ENCODE measurements around the gene PLCXD1. TPM values are rescaled to one million over a fixed set of nuclear protein-coding genes. Genes with fewer than 3 reads are reported as not detected.

The PLCXD1 gene
- total and polyA plus RNA-seq, 4 donors: 2.6 to 25.7 (median 12.8) TPM

GRCh38 chrX:340121-340520 lies 58.9 kb downstream of the PLCXD1 start:
- no peaks in the 10 kb centered on the region for H3K27me3 ChIP-seq (ENCODE audit: control insufficient read depth in 4 of 4, insufficient read depth in 4 of 4, low read length in 3 of 4)
- no peak for DNase-seq (ENCODE audit: low spot score)
- TF ChIP-seq, protein P1, sequence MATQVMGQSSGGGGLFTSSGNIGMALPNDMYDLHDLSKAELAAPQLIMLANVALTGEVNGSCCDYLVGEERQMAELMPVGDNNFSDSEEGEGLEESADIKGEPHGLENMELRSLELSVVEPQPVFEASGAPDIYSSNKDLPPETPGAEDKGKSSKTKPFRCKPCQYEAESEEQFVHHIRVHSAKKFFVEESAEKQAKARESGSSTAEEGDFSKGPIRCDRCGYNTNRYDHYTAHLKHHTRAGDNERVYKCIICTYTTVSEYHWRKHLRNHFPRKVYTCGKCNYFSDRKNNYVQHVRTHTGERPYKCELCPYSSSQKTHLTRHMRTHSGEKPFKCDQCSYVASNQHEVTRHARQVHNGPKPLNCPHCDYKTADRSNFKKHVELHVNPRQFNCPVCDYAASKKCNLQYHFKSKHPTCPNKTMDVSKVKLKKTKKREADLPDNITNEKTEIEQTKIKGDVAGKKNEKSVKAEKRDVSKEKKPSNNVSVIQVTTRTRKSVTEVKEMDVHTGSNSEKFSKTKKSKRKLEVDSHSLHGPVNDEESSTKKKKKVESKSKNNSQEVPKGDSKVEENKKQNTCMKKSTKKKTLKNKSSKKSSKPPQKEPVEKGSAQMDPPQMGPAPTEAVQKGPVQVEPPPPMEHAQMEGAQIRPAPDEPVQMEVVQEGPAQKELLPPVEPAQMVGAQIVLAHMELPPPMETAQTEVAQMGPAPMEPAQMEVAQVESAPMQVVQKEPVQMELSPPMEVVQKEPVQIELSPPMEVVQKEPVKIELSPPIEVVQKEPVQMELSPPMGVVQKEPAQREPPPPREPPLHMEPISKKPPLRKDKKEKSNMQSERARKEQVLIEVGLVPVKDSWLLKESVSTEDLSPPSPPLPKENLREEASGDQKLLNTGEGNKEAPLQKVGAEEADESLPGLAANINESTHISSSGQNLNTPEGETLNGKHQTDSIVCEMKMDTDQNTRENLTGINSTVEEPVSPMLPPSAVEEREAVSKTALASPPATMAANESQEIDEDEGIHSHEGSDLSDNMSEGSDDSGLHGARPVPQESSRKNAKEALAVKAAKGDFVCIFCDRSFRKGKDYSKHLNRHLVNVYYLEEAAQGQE (IDR thresholded peaks at IDR 0.05): no peak
- TF ChIP-seq, protein P2, sequence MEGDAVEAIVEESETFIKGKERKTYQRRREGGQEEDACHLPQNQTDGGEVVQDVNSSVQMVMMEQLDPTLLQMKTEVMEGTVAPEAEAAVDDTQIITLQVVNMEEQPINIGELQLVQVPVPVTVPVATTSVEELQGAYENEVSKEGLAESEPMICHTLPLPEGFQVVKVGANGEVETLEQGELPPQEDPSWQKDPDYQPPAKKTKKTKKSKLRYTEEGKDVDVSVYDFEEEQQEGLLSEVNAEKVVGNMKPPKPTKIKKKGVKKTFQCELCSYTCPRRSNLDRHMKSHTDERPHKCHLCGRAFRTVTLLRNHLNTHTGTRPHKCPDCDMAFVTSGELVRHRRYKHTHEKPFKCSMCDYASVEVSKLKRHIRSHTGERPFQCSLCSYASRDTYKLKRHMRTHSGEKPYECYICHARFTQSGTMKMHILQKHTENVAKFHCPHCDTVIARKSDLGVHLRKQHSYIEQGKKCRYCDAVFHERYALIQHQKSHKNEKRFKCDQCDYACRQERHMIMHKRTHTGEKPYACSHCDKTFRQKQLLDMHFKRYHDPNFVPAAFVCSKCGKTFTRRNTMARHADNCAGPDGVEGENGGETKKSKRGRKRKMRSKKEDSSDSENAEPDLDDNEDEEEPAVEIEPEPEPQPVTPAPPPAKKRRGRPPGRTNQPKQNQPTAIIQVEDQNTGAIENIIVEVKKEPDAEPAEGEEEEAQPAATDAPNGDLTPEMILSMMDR (IDR thresholded peaks at IDR 0.05; ENCODE audit: low read depth, low read length, missing input control): no peak
- TF ChIP-seq RAD21 (IDR thresholded peaks at IDR 0.05) (no peak), FOXA1 (IDR thresholded peaks at IDR 0.05) (no peak)
- H3K9ac ChIP-seq (ENCODE audit: low read depth in 1 of 2, low read length in 2 of 2): no peak overlapping the region
- 92% methylated on average over 21 of the region's 24 CpGs for WGBS
- peaks cover 0 to 5% (median 2%) of the 10 kb centered on the region in 4 donors for H3K36me3 ChIP-seq (ENCODE audit: control insufficient read depth in 4 of 4, insufficient read depth in 3 of 4, low read depth in 1 of 4, low read length in 3 of 4)
- H3K4me1 ChIP-seq (ENCODE audit: control insufficient read depth in 4 of 4, insufficient read depth in 4 of 4, low read length in 3 of 4): no peaks in the 10 kb centered on the region
- no peak overlapping the region for H3K27ac ChIP-seq (ENCODE audit: low read depth in 1 of 2, low read length in 2 of 2)
- H3K4me3 ChIP-seq (ENCODE audit: low read depth in 1 of 3, low read length in 3 of 3): no peak overlapping the region
- no peaks in the 10 kb centered on the region for H3K9me3 ChIP-seq (ENCODE audit: control insufficient read depth in 4 of 4, low read length in 3 of 4)

DNA sequence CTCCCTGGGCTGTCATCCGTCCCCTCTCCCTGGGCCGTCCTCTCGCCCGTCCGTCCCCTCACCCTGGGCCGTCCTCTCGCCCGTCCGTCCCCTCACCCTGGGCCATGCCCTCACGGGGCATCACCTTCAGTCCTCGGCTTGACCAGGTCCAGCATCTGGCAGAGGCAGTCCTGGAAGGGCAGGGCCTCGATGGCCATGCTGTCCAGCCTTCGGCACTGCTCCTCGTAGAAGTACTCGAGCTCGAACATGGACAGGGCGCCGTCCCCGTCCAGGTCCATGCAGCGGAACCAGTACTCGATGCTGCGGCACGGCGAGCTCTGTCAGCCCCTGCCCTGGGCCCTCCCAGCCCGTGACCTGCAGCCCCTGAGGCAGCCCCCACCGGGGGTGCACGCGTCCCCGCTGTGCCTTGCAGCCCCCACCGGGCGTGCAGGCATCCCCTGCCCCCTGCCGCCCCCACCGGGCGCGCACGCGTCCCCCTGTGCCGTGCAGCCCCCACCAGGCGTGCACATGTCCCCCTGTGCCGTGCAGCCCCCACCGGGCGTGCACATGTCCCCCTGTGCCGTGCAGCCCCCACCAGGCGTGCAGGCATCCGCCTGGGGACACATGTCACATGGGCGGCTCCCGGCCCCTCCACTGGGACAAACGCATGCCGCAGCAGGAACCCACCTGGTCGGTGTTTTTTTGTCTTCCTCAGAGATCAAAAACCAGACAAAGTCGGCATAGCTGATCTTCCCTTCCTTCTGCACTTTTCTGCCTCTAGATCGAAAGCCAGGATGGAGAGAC lies 59.7 kb downstream of the PLCXD1 start:
- no peak for DNase-seq (ENCODE audit: low spot score)
- Histone ChIP-seq H3K9ac (ENCODE audit: low read depth in 1 of 2, low read length in 2 of 2) (no peak overlapping the region), H3K27me3 (ENCODE audit: control insufficient read depth in 4 of 4, insufficient read depth in 4 of 4, low read length in 3 of 4) (no peaks in the 10 kb centered on the region), H3K4me3 (ENCODE audit: low read depth in 1 of 3, low read length in 3 of 3) (no peak overlapping the region), H3K27ac (ENCODE audit: low read depth in 1 of 2, low read length in 2 of 2) (no peak overlapping the region), H3K36me3 (ENCODE audit: control insufficient read depth in 4 of 4, insufficient read depth in 3 of 4, low read depth in 1 of 4, low read length in 3 of 4) (peaks cover 0 to 6% (median 2%) of the 10 kb centered on the region in 4 donors), H3K4me1 (ENCODE audit: control insufficient read depth in 4 of 4, insufficient read depth in 4 of 4, low read length in 3 of 4) (no peaks in the 10 kb centered on the region), H3K9me3 (ENCODE audit: control insufficient read depth in 4 of 4, low read length in 3 of 4) (no peaks in the 10 kb centered on the region)
- no peak for TF ChIP-seq JUND (IDR thresholded peaks at IDR 0.05)
- WGBS: 93% methylated on average over 52 of the region's 52 CpGs

DNA sequence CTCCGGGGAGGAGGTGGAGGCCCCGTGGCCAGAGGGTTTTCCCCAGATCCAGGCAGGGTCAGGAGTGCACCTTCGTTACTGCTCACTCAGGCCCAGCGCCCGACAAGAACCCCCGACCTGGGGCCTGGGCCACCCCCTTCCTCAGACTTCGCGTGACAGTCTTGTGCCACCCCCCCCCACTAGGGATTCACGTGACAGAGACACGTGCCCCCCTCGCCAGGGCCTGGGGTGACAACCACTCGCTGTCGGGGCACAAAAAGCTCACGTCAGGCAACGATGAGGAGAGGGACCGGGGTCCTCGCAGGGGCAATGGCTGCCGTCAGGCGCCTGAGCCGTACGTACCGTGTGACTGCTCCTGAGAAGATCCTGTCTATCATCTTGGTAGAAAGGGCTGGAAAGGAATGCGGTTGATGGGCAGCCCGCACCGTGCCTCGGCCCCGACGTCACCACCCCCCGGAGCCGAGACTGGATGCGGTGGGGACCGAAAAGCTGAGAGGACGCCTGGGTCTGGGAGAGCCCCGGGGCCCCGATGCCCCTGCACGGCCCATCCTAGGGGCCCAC lies 60.4 kb downstream of the PLCXD1 start:
- Histone ChIP-seq H3K27ac (ENCODE audit: low read depth in 1 of 2, low read length in 2 of 2) (no peak overlapping the region), H3K9me3 (ENCODE audit: control insufficient read depth in 4 of 4, low read length in 3 of 4) (no peaks in the 10 kb centered on the region), H3K4me1 (ENCODE audit: control insufficient read depth in 4 of 4, insufficient read depth in 4 of 4, low read length in 3 of 4) (no peaks in the 10 kb centered on the region), H3K27me3 (ENCODE audit: control insufficient read depth in 4 of 4, insufficient read depth in 4 of 4, low read length in 3 of 4) (no peaks in the 10 kb centered on the region), H3K36me3 (ENCODE audit: control insufficient read depth in 4 of 4, insufficient read depth in 3 of 4, low read depth in 1 of 4, low read length in 3 of 4) (peaks cover 0 to 6% (median 1%) of the 10 kb centered on the region in 4 donors), H3K4me3 (ENCODE audit: low read depth in 1 of 3, low read length in 3 of 3) (no peak overlapping the region), H3K9ac (ENCODE audit: low read depth in 1 of 2, low read length in 2 of 2) (no peak overlapping the region)
- no peak for DNase-seq (ENCODE audit: low spot score)
- TF ChIP-seq, protein P3, sequence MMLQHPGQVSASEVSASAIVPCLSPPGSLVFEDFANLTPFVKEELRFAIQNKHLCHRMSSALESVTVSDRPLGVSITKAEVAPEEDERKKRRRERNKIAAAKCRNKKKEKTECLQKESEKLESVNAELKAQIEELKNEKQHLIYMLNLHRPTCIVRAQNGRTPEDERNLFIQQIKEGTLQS (IDR thresholded peaks at IDR 0.05): no peak
- no peak for TF ChIP-seq FOXA2 (IDR thresholded peaks at IDR 0.05)
- no peak for TF ChIP-seq YY1 (IDR thresholded peaks at IDR 0.05)
- TF ChIP-seq NR2F2 (IDR thresholded peaks at IDR 0.05): no peak
- TF ChIP-seq HNF4A (conservative IDR thresholded peaks at IDR 0.05): no peak
- no peak for TF ChIP-seq TAF1 (conservative IDR thresholded peaks at IDR 0.05)
- no peak for TF ChIP-seq GABPA (IDR thresholded peaks at IDR 0.05 in 1 of 2, conservative IDR thresholded peaks at IDR 0.05 in 1 of 2)
- TF ChIP-seq HNF4G (IDR thresholded peaks at IDR 0.05): no peak
- no peak for TF ChIP-seq ZBTB33 (IDR thresholded peaks at IDR 0.05)
- no peak for TF ChIP-seq FOXA1 (IDR thresholded peaks at IDR 0.05)
- TF ChIP-seq RAD21 (IDR thresholded peaks at IDR 0.05): no peak
- TF ChIP-seq EGR1 (IDR thresholded peaks at IDR 0.05; ENCODE audit: low read depth in 2 of 2): no peak
- WGBS: 96% methylated on average over 36 of the region's 36 CpGs

All from liver (tissue), 9 donors.